ENCODE data around the gene AIFM2. TPM values are rescaled to one million over a fixed set of nuclear protein-coding genes. Genes with fewer than 3 reads are reported as not detected.

AIFM2 gene
- total and polyA plus RNA-seq, 2 of the 13 experiments (the other 11 are each of a cell fraction or from before 2014, with no cell fraction given): 20.3 to 29.5 TPM

GRCh38 chr10:70130878-70131559 is 1.6 kb downstream of the AIFM2 start (continued):
- TF ChIP-seq ZNF512B (CRISPR knock-in tag; IDR thresholded peaks at IDR 0.05; ENCODE audit: borderline replicate concordance) (no peak), BRD4 (CRISPR knock-in tag; IDR thresholded peaks at IDR 0.05) (no peak), ZNF781 (CRISPR knock-in tag; IDR thresholded peaks at IDR 0.05; ENCODE audit: borderline replicate concordance, not compliant biosample characterization) (no peak), SP2 (CRISPR knock-in tag; IDR thresholded peaks at IDR 0.05) (no peak), ZNF740 (CRISPR knock-in tag; IDR thresholded peaks at IDR 0.05) (no peak), CHD4 (IDR thresholded peaks at IDR 0.05; ENCODE audit: borderline replicate concordance, low read length) (no peak), ZNF724P (CRISPR knock-in tag; IDR thresholded peaks at IDR 0.05; ENCODE audit: borderline replicate concordance) (no peak), ZNF629 (CRISPR knock-in tag; conservative IDR thresholded peaks at IDR 0.05) (no peak), MYPOP (CRISPR knock-in tag; IDR thresholded peaks at IDR 0.05) (peak; percentile 53; the same call in 1 of the 2 replicates), NBN (conservative IDR thresholded peaks at IDR 0.05) (no peak), ZNF121 (CRISPR knock-in tag; IDR thresholded peaks at IDR 0.05) (peak; percentile 98), MYC (CRISPR knock-in tag; IDR thresholded peaks at IDR 0.05; ENCODE audit: borderline replicate concordance) (no peak), MEIS1 (CRISPR knock-in tag; IDR thresholded peaks at IDR 0.05; ENCODE audit: borderline replicate concordance) (no peak), ZNF775 (CRISPR knock-in tag; IDR thresholded peaks at IDR 0.05; ENCODE audit: borderline replicate concordance) (no peak), ZNF737 (CRISPR knock-in tag; IDR thresholded peaks at IDR 0.05; ENCODE audit: borderline replicate concordance) (no peak), GMEB2 (CRISPR knock-in tag; IDR thresholded peaks at IDR 0.05; ENCODE audit: low read depth) (no peak), ZBTB3 (CRISPR knock-in tag; IDR thresholded peaks at IDR 0.05; ENCODE audit: borderline replicate concordance, low read depth) (no peak), NCOA5 (CRISPR knock-in tag; IDR thresholded peaks at IDR 0.05) (no peak), ZNF124 (CRISPR knock-in tag; IDR thresholded peaks at IDR 0.05) (no peak), ZNF331 (CRISPR knock-in tag; IDR thresholded peaks at IDR 0.05) (peak; percentile 30; the same call in 1 of the 2 replicates), SIN3B (IDR thresholded peaks at IDR 0.05; ENCODE audit: low read length) (no peak), TARDBP (CRISPR knock-in tag; IDR thresholded peaks at IDR 0.05) (0 out of 2 replicates have a peak, but pooled peaks have one; percentile 28), SNAPC2 (CRISPR knock-in tag; IDR thresholded peaks at IDR 0.05) (no peak)

All from HepG2 (cell line).